GM21360 (cell line): ENCODE data around the gene EPN3.

Experiments
- ATAC-seq: cut with Tn5 transposase; IDR thresholded peaks from one replicate; pipeline ENCODE4 v1.9.1; 2021; ENCODE audit warnings: mild to moderate bottlenecking, moderate library complexity; ENCODE audit not compliant: unreplicated experiment

Gene EPN3

DNA sequence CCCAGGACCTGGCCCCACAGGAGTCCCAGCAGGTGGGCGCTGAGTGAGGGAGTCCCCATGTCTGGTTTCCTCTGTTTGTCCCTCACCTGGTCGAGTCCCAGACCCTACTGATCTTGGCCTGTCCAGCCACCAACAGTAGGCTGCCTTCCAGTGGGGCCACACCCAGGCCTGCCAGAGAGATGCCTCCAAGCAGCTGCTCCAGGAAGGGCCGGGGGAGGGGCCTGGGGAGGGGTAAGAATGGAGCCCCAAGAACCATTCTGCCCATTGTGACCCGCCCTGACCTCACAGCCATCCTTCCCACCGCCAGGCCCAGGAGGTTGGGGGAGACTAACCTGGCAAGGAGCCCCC is 15.2 kb downstream of the EPN3 start:
- ATAC-seq = no peak

DNA sequence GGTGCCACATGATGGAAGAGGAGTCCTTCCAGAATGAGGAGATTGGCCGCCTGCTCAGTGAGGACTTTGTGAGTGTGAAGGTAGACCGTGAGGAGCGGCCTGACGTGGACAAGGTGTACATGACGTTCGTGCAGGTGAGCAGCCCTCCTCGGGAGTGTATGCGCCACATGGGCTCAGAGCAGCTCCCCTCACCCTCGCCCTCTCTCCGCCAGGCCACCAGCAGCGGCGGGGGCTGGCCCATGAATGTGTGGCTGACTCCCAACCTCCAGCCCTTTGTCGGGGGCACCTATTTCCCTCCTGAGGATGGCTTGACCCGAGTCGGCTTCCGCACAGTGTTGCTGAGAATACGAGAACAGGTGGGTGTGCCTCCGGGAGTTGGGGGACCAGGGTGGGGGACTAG is 16.3 kb downstream of the EPN3 start:
- no peak for ATAC-seq

- ATAC-seq = no peak
Measured at GRCh38 chr17:50549256-50549941, 16.9 kb downstream of the EPN3 start.

GRCh38 chr17:50549969-50550368 is 17.4 kb downstream of the EPN3 start:
- no peak for ATAC-seq

DNA sequence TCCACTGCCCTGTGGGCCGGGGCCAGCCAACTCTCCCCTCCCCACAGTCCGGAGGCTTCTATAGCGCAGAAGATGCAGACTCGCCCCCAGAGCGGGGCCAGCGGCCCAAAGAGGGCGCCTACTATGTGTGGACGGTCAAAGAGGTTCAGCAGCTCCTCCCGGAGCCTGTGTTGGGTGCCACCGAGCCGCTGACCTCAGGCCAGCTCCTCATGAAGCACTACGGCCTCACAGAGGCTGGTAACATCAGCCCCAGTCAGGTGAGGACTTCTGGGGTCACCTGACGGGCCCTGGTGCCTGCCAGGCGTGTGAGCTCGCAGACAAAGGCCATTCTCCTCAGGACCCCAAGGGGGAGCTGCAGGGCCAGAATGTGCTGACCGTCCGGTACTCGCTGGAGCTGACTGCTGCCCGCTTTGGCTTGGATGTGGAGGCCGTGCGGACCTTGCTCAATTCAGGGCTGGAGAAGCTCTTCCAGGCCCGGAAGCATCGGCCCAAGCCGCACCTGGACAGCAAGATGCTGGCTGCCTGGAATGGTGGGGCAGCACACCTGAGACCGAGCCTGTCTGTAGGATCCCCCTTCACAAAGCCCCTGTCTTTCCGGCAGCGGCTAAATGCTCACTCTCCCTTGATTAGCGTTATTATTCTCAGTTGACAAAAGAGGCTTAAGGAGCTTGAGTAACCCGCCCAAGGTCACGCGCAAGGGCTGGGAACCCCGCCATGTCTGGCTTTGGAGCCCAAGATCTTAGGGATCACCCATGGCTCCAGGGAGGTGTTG is 18.3 kb downstream of the EPN3 start:
- no peak for ATAC-seq

- ATAC-seq = no peak
Measured at GRCh38 chr17:50551433-50551815, 18.9 kb downstream of the EPN3 start.

GRCh38 chr17:50551884-50552283 is 19.3 kb downstream of the EPN3 start:
- no peak for ATAC-seq

GRCh38 chr17:50554201-50554600 is 21.7 kb downstream of the EPN3 start:
- ATAC-seq = no peak

DNA sequence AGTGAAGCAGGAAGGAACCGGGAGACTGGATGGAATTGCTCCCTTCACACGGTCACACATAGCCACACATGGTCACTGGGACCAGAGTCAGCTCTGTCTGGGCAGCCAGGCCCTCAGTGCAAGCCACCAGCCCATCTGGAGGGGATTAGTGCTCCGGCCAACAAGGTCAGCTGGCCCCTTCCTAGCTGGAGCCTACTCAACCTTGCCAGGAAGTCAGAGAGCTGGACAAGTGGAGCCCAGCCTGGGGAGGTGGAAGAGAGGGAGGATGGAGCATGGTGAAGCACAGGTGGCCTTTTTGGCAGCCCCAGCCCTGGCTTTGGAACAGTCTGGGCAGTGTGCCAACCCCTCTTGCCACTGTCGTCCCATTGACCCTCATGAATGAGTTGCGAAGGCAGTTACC is 24.3 kb downstream of the EPN3 start:
- ATAC-seq = no peak

DNA sequence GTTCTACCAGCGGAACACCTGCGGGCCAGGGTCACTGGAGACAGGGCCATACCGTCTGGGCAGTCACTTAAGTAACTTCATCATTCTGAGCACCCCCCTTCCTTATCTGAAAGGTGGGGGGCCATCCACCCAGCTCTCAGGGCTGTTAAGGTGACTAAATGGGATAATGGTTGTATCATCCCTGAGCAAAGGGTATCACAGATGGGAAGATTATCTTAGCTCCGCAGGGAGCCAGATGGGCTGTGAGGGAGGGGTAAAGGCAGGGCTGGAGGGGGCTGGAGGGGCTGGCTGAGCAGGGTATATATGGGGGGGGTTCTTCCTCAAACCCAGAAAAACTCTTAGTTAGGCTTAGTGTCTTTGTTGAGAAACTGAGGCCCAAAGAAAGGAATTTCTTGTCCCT is 25.1 kb downstream of the EPN3 start:
- no peak for ATAC-seq

- no peak for ATAC-seq
Measured at GRCh38 chr17:50558091-50558490, 25.6 kb downstream of the EPN3 start.

DNA sequence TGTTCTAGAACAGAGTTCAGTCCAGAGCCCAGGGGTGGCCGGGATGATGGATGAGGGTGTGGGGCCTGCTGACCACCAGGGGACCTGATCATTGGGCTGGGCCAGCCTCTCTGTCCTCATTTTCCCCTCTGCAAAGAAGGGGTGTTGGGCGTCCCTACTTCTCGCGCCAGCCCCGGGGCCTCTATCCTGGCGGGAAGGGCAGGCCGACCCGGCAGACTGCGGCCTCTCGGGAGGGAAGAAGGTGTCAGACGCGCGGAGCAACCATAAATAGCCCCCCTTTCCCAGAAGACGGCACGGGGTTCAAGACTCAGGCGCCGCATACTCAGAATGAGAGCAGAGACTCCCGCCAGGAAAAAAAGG is 26.0 kb downstream of the EPN3 start:
- no peak for ATAC-seq

GRCh38 chr17:50558941-50559614 is 26.5 kb downstream of the EPN3 start:
- ATAC-seq = no peak

GRCh38 chr17:50559674-50560184 is 27.2 kb downstream of the EPN3 start:
- ATAC-seq = no peak

GRCh38 chr17:50560185-50560824 is 27.8 kb downstream of the EPN3 start, which contains the start of gene CACNA1G:
Gene CACNA1G, plus strand, starts transcription at chr17:50560715. Its CDS starts 745 bp downstream, at chr17:50561460.
- peak; percentile 81 for ATAC-seq

DNA sequence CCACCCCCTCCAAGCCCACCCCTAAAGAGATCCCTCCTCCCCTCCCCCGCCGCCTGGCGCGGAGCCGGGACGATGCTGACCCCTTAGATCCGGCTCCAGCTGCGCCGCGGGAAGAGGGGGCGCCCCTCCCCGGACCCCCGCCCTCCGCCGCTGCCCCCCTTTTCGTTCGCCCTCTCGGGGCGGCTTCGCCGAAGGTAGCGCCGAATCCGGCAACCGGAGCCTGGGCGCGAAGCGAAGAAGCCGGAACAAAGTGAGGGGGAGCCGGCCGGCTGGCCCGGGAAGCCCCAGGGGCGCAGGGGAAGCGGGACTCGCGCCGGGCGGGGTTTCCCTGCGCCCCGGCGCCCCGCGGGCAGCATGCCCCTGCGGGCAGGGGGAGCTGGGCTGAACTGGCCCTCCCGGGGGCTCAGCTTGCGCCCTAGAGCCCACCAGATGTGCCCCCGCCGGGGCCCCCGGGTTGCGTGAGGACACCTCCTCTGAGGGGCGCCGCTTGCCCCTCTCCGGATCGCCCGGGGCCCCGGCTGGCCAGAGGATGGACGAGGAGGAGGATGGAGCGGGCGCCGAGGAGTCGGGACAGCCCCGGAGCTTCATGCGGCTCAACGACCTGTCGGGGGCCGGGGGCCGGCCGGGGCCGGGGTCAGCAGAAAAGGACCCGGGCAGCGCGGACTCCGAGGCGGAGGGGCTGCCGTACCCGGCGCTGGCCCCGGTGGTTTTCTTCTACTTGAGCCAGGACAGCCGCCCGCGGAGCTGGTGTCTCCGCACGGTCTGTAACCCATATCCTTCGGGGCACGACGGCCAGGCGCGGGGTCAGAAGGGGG is 28.6 kb downstream of the EPN3 start:
- ATAC-seq = no peak

DNA sequence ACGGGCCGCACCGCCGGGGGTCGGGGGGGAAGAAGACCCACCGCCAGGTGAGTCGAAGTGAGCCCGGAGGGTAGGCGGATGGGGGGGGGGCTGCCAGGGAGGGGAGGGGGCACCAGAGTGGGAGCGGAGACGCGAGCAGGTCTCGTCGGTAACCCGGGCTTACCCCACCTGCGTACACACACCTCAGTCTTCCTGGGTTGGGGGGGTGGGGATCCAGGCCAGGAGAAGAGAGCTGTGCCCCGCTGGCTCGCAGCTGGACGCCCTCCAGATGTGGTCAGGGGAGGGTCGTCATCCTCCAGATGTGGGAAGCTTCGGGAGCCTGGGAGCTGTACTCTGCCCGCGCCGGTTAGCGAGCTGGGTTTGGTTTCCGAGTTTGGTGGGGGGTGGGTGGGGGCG is 29.2 kb downstream of the EPN3 start:
- no peak for ATAC-seq

DNA sequence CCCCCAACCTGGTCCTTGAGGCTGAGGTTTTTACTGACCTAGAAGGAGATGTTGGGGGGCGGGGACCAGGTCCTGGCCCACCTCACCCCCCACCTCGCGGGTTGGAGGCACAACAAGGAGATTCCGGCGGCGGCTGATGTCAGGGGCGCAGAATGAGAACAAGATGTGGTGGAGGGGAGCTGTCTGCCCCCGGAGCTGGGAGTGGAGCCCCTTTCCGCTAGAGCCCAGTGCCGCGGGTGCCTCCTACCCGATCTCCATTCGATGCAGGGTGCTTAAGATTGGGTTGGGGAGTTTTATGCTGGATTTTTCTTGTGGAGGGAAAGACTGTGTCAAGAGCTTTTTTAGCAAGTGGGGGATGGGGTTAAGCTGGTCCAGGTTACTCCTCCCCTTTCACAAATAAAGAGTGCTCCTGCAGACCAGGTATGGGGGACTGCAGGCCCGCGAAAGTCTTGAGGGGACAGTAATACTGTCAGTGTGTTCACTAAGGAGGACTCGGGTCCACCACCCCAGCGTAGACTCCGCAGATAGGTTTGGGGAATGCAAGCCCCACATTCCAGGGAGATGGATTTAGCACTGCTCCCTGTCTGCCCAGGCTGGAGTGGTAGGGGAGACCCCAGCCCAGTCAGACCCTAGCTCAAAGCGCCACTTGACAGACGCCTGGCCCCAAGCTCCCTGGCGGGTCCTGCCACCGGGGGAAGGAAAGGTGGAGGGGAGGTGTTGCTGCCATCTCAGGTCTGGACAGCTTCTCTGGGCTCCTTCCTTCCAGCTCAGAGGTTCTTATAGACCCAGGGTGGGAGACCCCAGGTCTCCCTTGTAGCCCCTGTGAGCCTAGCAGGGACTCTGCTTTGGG is 29.9 kb downstream of the EPN3 start:
- no peak for ATAC-seq

GRCh38 chr17:50563092-50563511 is 30.6 kb downstream of the EPN3 start:
- no peak for ATAC-seq

DNA sequence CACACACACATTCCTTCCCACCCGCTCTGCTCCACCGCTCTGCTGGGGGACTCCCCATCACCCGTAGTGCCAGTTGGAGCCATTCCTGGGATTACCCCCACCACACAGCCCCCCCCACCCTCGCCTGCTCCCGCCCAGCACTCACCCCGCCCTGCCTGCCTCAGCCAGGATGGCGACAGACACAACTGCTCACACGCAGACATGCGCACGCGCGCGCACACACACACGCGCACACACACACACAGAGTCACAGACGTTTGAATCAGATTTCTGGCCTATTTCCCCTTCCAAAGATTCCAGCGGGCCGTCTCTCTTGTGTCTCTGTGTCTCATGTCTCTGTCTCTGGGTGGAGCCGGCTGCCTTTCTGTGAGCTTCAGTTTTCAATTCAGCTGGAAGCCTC is 32.4 kb downstream of the EPN3 start:
- no peak for ATAC-seq
